ENCODE measurements around the gene STRIP1. TPM values are rescaled to one million over a fixed set of nuclear protein-coding genes. Genes with fewer than 3 reads are reported as not detected.

Gene STRIP1
- total RNA-seq, 1 experiment from 2014 or later, result 55.6 TPM

GRCh38 chr1:110097507-110098221, 63.2 kb downstream of the STRIP1 start:
- Histone ChIP-seq H3K27me3 (ENCODE audit: control insufficient read depth, insufficient read depth, low read length) (peaks cover 2% of the 10 kb centered on the region; the same call in 1 of the 2 replicates), H3K36me3 (replicated peaks; ENCODE audit: control insufficient read depth, insufficient read depth, low read length) (no peaks in the 10 kb centered on the region), H3K4me3 (ENCODE audit: insufficient read depth, low read depth, low read length) (no peak overlapping the region)
- DNase-seq, result no peak

DNA sequence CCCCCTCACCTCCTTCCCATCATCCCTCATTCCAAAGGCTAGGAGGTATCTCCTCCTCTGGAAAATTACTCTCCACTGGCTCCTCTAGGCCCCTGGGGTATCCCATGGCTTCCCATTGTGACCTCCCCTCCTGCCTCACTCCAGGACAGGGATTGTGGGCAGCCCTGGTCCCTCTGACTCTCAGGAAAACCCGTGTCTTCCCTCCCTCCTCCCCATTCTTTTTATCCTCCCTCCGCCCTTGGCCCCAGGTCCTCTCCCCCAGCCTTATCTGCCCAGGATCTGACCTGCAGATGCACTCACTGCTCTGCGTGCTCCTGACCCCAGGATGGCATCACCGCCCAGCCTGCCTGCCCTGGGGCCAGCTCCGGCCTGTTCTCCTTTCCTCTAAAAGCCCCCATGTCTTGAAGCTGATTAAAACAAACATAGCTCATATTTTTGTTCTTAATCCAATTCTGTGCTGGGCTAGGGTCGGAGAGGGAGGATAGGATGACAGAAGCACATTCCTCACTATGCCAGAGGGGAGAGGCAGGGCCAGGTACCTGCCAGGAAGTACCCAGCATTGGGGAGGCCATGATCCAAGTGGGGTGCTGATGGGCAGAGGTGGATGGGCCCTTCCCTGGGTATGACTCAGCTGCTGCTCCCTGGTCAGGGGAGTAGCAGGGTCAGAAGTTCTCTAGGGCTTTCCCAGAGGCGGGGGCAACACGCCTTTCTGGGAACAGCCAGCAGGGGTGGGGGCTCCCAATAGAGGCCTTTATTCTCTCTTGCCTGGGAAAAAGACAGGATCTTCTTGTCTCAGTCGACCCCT, 64.0 kb downstream of the STRIP1 start:
- no peak overlapping the region for H3K4me3 ChIP-seq (ENCODE audit: insufficient read depth, low read depth, low read length)
- peaks cover 2% of the 10 kb centered on the region; the same call in 1 of the 2 replicates for H3K27me3 ChIP-seq (ENCODE audit: control insufficient read depth, insufficient read depth, low read length)
- no peaks in the 10 kb centered on the region for H3K36me3 ChIP-seq (replicated peaks; ENCODE audit: control insufficient read depth, insufficient read depth, low read length)
- DNase-seq, result no peak

DNA sequence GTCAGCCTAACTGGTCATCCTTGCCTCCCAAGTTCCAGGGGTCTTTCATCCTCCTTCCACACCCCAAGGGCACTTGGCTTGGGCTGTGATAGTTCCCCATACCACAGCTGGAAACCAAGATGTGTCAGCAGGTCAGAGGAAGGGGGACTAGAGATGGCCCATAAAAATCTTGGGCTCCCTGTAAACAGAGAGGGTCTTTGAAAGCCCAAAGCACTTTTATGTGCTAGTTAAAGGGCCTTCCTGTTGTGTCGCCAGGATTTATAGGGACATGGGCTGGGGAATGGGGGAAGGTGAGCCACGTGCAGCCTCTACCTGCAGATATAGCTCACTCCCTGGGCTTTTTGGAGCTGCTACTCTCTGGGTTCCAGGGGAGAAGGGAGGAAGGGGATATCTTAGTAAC, 65.9 kb downstream of the STRIP1 start:
- Histone ChIP-seq H3K36me3 (replicated peaks; ENCODE audit: control insufficient read depth, insufficient read depth, low read length) (no peaks in the 10 kb centered on the region), H3K4me3 (ENCODE audit: insufficient read depth, low read depth, low read length) (no peak overlapping the region), H3K27me3 (ENCODE audit: control insufficient read depth, insufficient read depth, low read length) (no peaks in the 10 kb centered on the region; the same call in 1 of the 2 replicates)
- no peak for DNase-seq

DNA sequence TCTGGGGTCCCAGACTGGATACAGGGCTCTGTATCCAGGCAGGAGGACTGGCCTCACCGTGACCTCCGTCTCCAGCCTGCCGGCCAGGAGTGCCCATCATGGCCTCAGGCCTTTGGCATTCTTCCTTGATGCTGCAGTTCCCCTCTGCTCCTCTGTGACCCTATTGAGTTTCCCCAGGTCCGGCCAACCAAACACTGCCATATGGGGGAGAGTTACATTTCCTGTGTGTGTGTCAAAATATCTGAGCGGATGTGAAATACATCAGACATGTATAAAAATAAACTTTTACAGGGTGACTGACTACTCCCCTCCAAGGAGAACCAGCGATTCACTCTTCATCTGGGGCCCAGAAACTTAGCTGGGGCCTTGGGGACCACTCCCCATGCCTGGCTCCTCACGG, 67.7 kb downstream of the STRIP1 start:
- H3K27me3 ChIP-seq (ENCODE audit: control insufficient read depth, insufficient read depth, low read length), result no peaks in the 10 kb centered on the region; the same call in 1 of the 2 replicates
- H3K4me3 ChIP-seq (ENCODE audit: insufficient read depth, low read depth, low read length), result no peak overlapping the region
- H3K36me3 ChIP-seq (replicated peaks; ENCODE audit: control insufficient read depth, insufficient read depth, low read length), result no peaks in the 10 kb centered on the region
- DNase-seq, result no peak

Other genes with a start within 250 kb of the STRIP1 start
- gene CSF1, start 123.8 kb upstream of the STRIP1 start, total RNA-seq (2014; rRNA removed; shearing (Covaris generic)), result 5.5 and 6.9 TPM in 2 replicates
- gene AHCYL1, start 49.9 kb upstream of the STRIP1 start, total RNA-seq (2014; rRNA removed; shearing (Covaris generic)), result 49.1 and 54.3 TPM in 2 replicates
- 0.35 TPM in 1 of 2 replicates, not detected in the other for gene ALX3, start 36.0 kb downstream of the STRIP1 start, total RNA-seq (2014; rRNA removed; shearing (Covaris generic))
- gene UBL4B, start 77.8 kb downstream of the STRIP1 start, total RNA-seq (2014; rRNA removed; shearing (Covaris generic)), result not detected in 2 replicates
- 0.17 and 0.22 TPM in 2 replicates for gene SLC6A17, start 115.9 kb downstream of the STRIP1 start, total RNA-seq (2014; rRNA removed; shearing (Covaris generic))
- gene KCNC4, start 175.7 kb downstream of the STRIP1 start, total RNA-seq (2014; rRNA removed; shearing (Covaris generic)), result 3.3 and 8.6 TPM in 2 replicates